K562 (cell line): ENCODE measurements around the gene PDE4D. TPM values are rescaled to one million over a fixed set of nuclear protein-coding genes. Genes with fewer than 3 reads are reported as not detected.

Source experiments
- ATAC-seq: fragments of 200-7000 bp; cut with Tn5 transposase; 3 replicates; pipeline ENCODE4 v1.9.1; 2020; ENCODE audit warnings: moderate library complexity
- BruUV-seq: library from RNA; stranded (reverse); fragments of 400-500 nt; replicated peaks from 2 replicates; lab custom pipeline; 2021; lab: Mats Ljungman, UMichigan
- CTCF ChIA-PET: fragments of 300-600 bp; formaldehyde crosslinking; extraction: SDS; loops from one replicate; lab custom pipeline; 2021; ENCODE audit warnings: low intra/inter-chr PET ratio; lab: Yijun Ruan, JAX
- POLR2A ChIA-PET: fragments of 300-600, 350-650 bp; sonication (Branson Sonifier 250); formaldehyde crosslinking; extraction: SDS; loops from one replicate; lab custom pipeline; 2021; ENCODE audit warnings: antibody characterized with exemption, inconsistent platforms; lab: Yijun Ruan, JAX
- DNase-seq, 4 experiments: peaks; one replicate each; pipeline versions ENCODE4 v3.0.0 to v3.0.0-alpha.2; 2011 to 2018; ENCODE audit warnings: low spot score in 3 of 4, mixed read lengths in 3 of 4; ENCODE audit errors: extremely low read depth in 1 of 4
- FAIRE-seq: peaks from 2 replicates; lab custom pipeline; 2011; peaks lifted over from hg19 to GRCh38; lab: Jason Lieb, UNC
- H2AFZ ChIP-seq: 2 replicates; pipeline ENCODE4 v1.6.0; 2011; ENCODE audit warnings: low read depth, low read length, control low read depth, inconsistent platforms
- H3K27ac ChIP-seq: fragments of 200-600 bp; 3 replicates; pipeline ENCODE4 v1.8.0; 2011; ENCODE audit warnings: low read depth, mild to moderate bottlenecking, control low read depth, inconsistent platforms, low read length, moderate library complexity, mixed read lengths; ENCODE audit errors: extremely low read depth
- H3K27me3 ChIP-seq, 2 experiments: fragments of 300-600 bp in 1 of 2; 2 replicates in 1 of 2; 3 replicates in 1 of 2; pipeline versions ENCODE4 v1.6.0 to v1.8.0; 2011; ENCODE audit warnings: inconsistent platforms in 2 of 2, low read length in 2 of 2, mild to moderate bottlenecking in 1 of 2, mixed read lengths in 1 of 2, moderate library complexity in 1 of 2; ENCODE audit not compliant: control insufficient read depth in 2 of 2, insufficient read depth in 2 of 2
- H3K36me3 ChIP-seq: fragments of 300-600 bp; 3 replicates; pipeline ENCODE4 v1.8.0; 2011; ENCODE audit warnings: mild to moderate bottlenecking, low read length, inconsistent platforms; ENCODE audit not compliant: control insufficient read depth, insufficient read depth
- H3K4me1 ChIP-seq, 2 experiments: fragments of 200-600 bp in 1 of 2; replicated peaks in 1 of 2; 2 replicates in 1 of 2; 3 replicates in 1 of 2; pipeline versions ENCODE4 v1.5.1 to v1.8.0; 2011; ENCODE audit warnings: inconsistent platforms in 2 of 2, low read length in 2 of 2, mild to moderate bottlenecking in 1 of 2, mixed read lengths in 1 of 2, moderate library complexity in 1 of 2; ENCODE audit not compliant: control insufficient read depth in 2 of 2, insufficient read depth in 2 of 2
- H3K4me2 ChIP-seq: 2 replicates; pipeline ENCODE4 v1.6.1; 2011; ENCODE audit warnings: low read length, control low read depth, inconsistent platforms, mixed read lengths; ENCODE audit not compliant: insufficient read depth
- H3K4me3 ChIP-seq: fragments of 200-600 bp; sonication (generic), shearing (Covaris generic); 2 replicates; pipeline ENCODE4 v1.5.1; 2016; ENCODE audit warnings: control low read depth, inconsistent platforms
- H3K79me2 ChIP-seq: fragments of 200-600 bp; 3 replicates; pipeline ENCODE4 v1.8.0; 2011; ENCODE audit warnings: low read length, inconsistent platforms; ENCODE audit not compliant: control insufficient read depth, insufficient read depth
- H3K9ac ChIP-seq, 2 experiments: 2 replicates each; pipeline versions ENCODE4 v1.6.0 to v1.6.1; 2011; ENCODE audit warnings: low read depth in 2 of 2, low read length in 2 of 2, control low read depth in 1 of 2, inconsistent platforms in 1 of 2, mild to moderate bottlenecking in 1 of 2, mixed read lengths in 1 of 2; ENCODE audit not compliant: insufficient read depth in 1 of 2
- H3K9me1 ChIP-seq: one replicate; pipeline ENCODE4 v1.6.0; 2011; ENCODE audit warnings: inconsistent platforms, mild to moderate bottlenecking, low read length, moderate library complexity; ENCODE audit not compliant: control insufficient read depth, insufficient read depth
- H3K9me3 ChIP-seq: replicated peaks from 2 replicates; pipeline ENCODE4 v1.5.1; 2011; ENCODE audit warnings: low read depth, low read length, inconsistent platforms; ENCODE audit not compliant: control insufficient read depth, insufficient read depth
- H4K20me1 ChIP-seq: replicated peaks from 2 replicates; pipeline ENCODE4 v1.6.1; 2011; ENCODE audit warnings: low read length, inconsistent platforms, mixed read lengths; ENCODE audit not compliant: control insufficient read depth, insufficient read depth
- IFI16 ChIP-seq: fragments of 250-450 bp; sonication (Bioruptor Pico); IDR thresholded peaks from 2 replicates; pipeline ENCODE4 v2.1.2; 2022; ENCODE audit warnings: mild to moderate bottlenecking, inconsistent platforms
- NFIX ChIP-seq: fragments of 250-450 bp; sonication (Bioruptor Pico); IDR thresholded peaks from 2 replicates; pipeline ENCODE4 v1.4.0; 2020; ENCODE audit warnings: low read depth, mild to moderate bottlenecking, moderate library complexity
- POLR2AphosphoS5 ChIP-seq: IDR thresholded peaks from 2 replicates; pipeline ENCODE4 v1.6.1; 2011; ENCODE audit warnings: mild to moderate bottlenecking, low read depth, low read length, moderate library complexity; ENCODE audit not compliant: control insufficient read depth, insufficient read depth
- SIRT6 ChIP-seq: IDR thresholded peaks from one replicate; pipeline ENCODE4 v1.6.1; 2012; ENCODE audit warnings: low read depth, mild to moderate bottlenecking, control low read depth, inconsistent platforms, low read length, moderate library complexity
- SMAD4 ChIP-seq: fragments of 250-450 bp; sonication (Bioruptor Pico); conservative IDR thresholded peaks from 2 replicates; pipeline ENCODE4 v1.8.0; 2021; ENCODE audit warnings: inconsistent platforms, mild to moderate bottlenecking, moderate library complexity
- SMARCB1 ChIP-seq: IDR thresholded peaks from 2 replicates; pipeline ENCODE4 v1.6.1; 2011; ENCODE audit warnings: improper control_type of control experiment, low read depth; ENCODE audit not compliant: insufficient read length
- ZFPM2 ChIP-seq: fragments of 250-450 bp; sonication (Bioruptor Pico); IDR thresholded peaks from 2 replicates; pipeline ENCODE4 v1.5.1; 2022; ENCODE audit warnings: mild to moderate bottlenecking
- ZHX1 ChIP-seq: fragments of 150-350 bp; conservative IDR thresholded peaks from 2 replicates; pipeline ENCODE4 v1.6.1; 2014; ENCODE audit warnings: low read length
- WGBS: fragments of 100-300 bp; shearing (Covaris generic); methylation state at CpG from one replicate; pipeline ENCODE4 v1.1.6; 2016; ENCODE audit warnings: low coverage, mixed read lengths; ENCODE audit not compliant: insufficient coverage; ENCODE audit errors: missing lambda C conversion rate; 5-methylcytosine and 5-hydroxymethylcytosine counted together
- in situ Hi-C: fragments of 300-500 bp; cut with MboI; formaldehyde crosslinking; loops from 4 replicates; pipeline ENCODE4 v1.15.0; 2018; ENCODE audit warnings: inconsistent platforms, mixed read lengths
- intact Hi-C: fragments of 100-400 bp; cut with micrococcal nuclease; formaldehyde crosslinking; loops from 2 replicates; pipeline ENCODE4 v1.14.2; 2022
- polyA plus RNA-seq, 8 experiments: library from polyadenylated mRNA; depleted of rRNA in 4 of 8; stranded (reverse) in 5 of 8; unstranded in 3 of 8; fragments of >200 nt; fragmentation: Nextera tagmentation in 2 of 8; fragmentation: Illumina TruSeq in 1 of 8; extraction: Ambion mirVana in 2 of 8; extraction: Trizol in 1 of 8; gene quantifications; 2 replicates each; pipeline versions ENCODE4 v1.2.1 to v1.2.3, GENCODE V29; 2011 to 2014; ENCODE audit warnings: inconsistent platforms in 1 of 8, missing spikeins in 1 of 8
- total RNA-seq, 7 experiments: library from RNA; depleted of rRNA in 6 of 7; stranded (reverse); fragments of >200 nt in 6 of 7; fragmentation: Illumina TruSeq in 2 of 7; extraction: Trizol in 2 of 7; gene quantifications; 2 replicates each; pipeline versions ENCODE4 v1.2.1 to v1.2.3, GENCODE V29; 2011 to 2021; ENCODE audit warnings: low replicate concordance in 1 of 7

PDE4D gene
- total and polyA plus RNA-seq, 9 of the 15 experiments (the other 6 are each of a cell fraction or from before 2014, with no cell fraction given), result 0.04 to 0.46 (median 0.13) TPM

- ATAC-seq, result no peak
- BruUV-seq, result no TSS peak
These were observed 576.3 kb downstream of the PDE4D start for GRCh38 chr5:59317023-59317773.

More at GRCh38 chr5:59317023-59317773, 576.3 kb downstream of the PDE4D start:
- H3K9ac ChIP-seq, result no peak overlapping the region
- no peaks in the 10 kb centered on the region for H3K9me1 ChIP-seq
- intact Hi-C loops (no loop called here), in situ Hi-C loops (no loop called here)
- H3K79me2 ChIP-seq, result no peaks in the 10 kb centered on the region
- no peak overlapping the region for H3K4me2 ChIP-seq
- H3K4me1 ChIP-seq, result no peaks in the 10 kb centered on the region
- H3K27me3 ChIP-seq, result no peaks in the 10 kb centered on the region
- 0% methylated on average over 6 of the region's 6 CpGs for WGBS
- H3K36me3 ChIP-seq, result no peaks in the 10 kb centered on the region
- H2AFZ ChIP-seq, result no peak overlapping the region
- no peaks in the 10 kb centered on the region; the same call in 1 of the 2 replicates for H3K9me3 ChIP-seq
- TF ChIP-seq ZHX1 (no peak), NFIX (CRISPR knock-in tag) (no peak), ZFPM2 (CRISPR knock-in tag) (no peak), IFI16 (CRISPR knock-in tag) (no peak), SMARCB1 (no peak), SIRT6 (no peak), POLR2AphosphoS5 (no peak), SMAD4 (no peak)
- ChIA-PET CTCF (no interaction called here), POLR2A (no interaction called here)
- DNase-seq, result no peak
- no peak overlapping the region for H3K4me3 ChIP-seq
- no peaks in the 10 kb centered on the region for H4K20me1 ChIP-seq
- no peak for FAIRE-seq
- no peak overlapping the region for H3K27ac ChIP-seq
